ENCODE results near the gene SOCS4.

DNA sequence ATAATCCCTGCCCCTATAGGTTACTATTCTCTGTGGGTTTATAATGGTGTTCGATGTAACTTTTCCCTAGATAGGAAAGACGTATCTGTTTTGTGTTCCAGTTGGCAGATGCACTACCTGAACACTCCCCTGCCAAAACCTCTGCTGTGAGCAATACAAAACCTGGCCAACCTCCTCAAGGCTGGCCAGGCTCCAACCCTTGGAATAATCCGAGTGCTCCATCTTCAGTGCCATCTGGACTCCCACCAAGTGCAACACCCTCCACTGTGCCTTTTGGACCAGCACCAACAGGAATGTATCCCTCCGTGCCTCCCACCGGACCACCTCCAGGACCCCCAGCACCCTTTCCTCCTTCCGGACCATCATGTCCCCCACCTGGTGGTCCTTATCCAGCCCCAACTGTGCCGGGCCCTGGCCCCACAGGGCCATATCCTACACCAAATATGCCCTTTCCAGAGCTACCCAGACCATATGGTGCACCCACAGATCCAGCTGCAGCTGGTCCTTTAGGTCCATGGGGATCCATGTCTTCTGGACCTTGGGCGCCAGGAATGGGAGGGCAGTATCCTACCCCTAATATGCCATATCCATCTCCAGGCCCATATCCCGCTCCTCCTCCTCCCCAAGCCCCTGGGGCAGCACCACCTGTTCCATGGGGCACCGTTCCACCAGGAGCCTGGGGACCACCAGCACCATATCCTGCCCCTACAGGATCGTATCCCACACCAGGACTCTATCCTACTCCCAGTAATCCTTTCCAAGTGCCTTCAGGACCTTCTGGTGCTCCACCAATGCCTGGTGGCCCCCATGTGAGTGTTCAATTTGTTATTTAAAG is 35.7 kb downstream of the SOCS4 start:
- TF ChIP-seq POLR2A (IDR thresholded peaks at IDR 0.05) (no peak), POLR2AphosphoS5 (IDR thresholded peaks at IDR 0.05) (no peak)
- TF ChIP-seq, protein P1, sequence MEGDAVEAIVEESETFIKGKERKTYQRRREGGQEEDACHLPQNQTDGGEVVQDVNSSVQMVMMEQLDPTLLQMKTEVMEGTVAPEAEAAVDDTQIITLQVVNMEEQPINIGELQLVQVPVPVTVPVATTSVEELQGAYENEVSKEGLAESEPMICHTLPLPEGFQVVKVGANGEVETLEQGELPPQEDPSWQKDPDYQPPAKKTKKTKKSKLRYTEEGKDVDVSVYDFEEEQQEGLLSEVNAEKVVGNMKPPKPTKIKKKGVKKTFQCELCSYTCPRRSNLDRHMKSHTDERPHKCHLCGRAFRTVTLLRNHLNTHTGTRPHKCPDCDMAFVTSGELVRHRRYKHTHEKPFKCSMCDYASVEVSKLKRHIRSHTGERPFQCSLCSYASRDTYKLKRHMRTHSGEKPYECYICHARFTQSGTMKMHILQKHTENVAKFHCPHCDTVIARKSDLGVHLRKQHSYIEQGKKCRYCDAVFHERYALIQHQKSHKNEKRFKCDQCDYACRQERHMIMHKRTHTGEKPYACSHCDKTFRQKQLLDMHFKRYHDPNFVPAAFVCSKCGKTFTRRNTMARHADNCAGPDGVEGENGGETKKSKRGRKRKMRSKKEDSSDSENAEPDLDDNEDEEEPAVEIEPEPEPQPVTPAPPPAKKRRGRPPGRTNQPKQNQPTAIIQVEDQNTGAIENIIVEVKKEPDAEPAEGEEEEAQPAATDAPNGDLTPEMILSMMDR (IDR thresholded peaks at IDR 0.05), result no peak

All from prostate gland (tissue), 2 donors.